HCT116 (cell line): ENCODE results near the gene ART5. TPM values are rescaled to one million over a fixed set of nuclear protein-coding genes. Genes with fewer than 3 reads are reported as not detected.

Source experiments
- ATAC-seq: fragments of 200-7000 bp; cut with Tn5 transposase; 2 replicates; pipeline ENCODE4 v1.9.1; 2020; ENCODE audit warnings: mild to moderate bottlenecking, moderate library complexity
- BruUV-seq: library from RNA; stranded (reverse); fragments of 400-500 nt; replicated peaks from 2 replicates; lab custom pipeline; 2021; lab: Mats Ljungman, UMichigan
- CTCF ChIA-PET: fragments of 300-600 bp; sonication (Branson Sonifier 250); formaldehyde crosslinking; loops from one replicate; lab custom pipeline; 2021; ENCODE audit warnings: antibody characterized with exemption; lab: Charles Lee
- POLR2A ChIA-PET: fragments of 300-600, 350-600 bp; sonication (Branson Sonifier 250); formaldehyde crosslinking; loops from one replicate; lab custom pipeline; 2021; ENCODE audit warnings: antibody characterized with exemption; lab: Charles Lee
- RAD21 ChIA-PET, 2 experiments: fragments of 300-600 bp; sonication (Branson Sonifier 250); formaldehyde crosslinking; loops; one replicate each; lab custom pipeline; 2023; ENCODE audit warnings: low total read pairs in 2 of 2; ENCODE audit not compliant: uncharacterized antibody in 2 of 2, unreplicated experiment in 2 of 2, low non-redundant PET in 1 of 2; lab: Charles Lee
- DNase-seq: peaks from one replicate; pipeline ENCODE4 v3.0.0-alpha.2; 2010; ENCODE audit warnings: low read depth, low spot score
- H2AFZ ChIP-seq: fragments of 200-600 bp; shearing (Covaris generic), sonication (generic); 2 replicates; pipeline ENCODE4 v1.6.1; 2017; ENCODE audit warnings: low read depth, mixed run types, mixed read lengths, antibody characterized with exemption, low read length; ENCODE audit not compliant: poor library complexity, severe bottlenecking
- H3K27ac ChIP-seq: 2 replicates; pipeline ENCODE4 v1.5.1; 2012; ENCODE audit warnings: low read depth, low read length
- H3K27me3 ChIP-seq: fragments of 200-600 bp; sonication (generic); 2 replicates; pipeline ENCODE4 v1.6.1; 2016; ENCODE audit warnings: mixed run types, low read length, mixed read lengths; ENCODE audit not compliant: insufficient read depth
- H3K36me3 ChIP-seq, 2 experiments: fragments of 200-500 bp in 1 of 2; fragments of 200-600 bp in 1 of 2; sonication (Bioruptor generic) in 1 of 2; sonication (generic) in 1 of 2; 2 replicates each; pipeline versions ENCODE4 v1.5.1 to v1.6.1; 2014 to 2016; ENCODE audit warnings: low read length in 2 of 2, inconsistent platforms in 1 of 2, mixed read lengths in 1 of 2, mixed run types in 1 of 2; ENCODE audit not compliant: insufficient read depth in 2 of 2, control insufficient read depth in 1 of 2
- H3K4me1 ChIP-seq, 2 experiments: fragments of 200-600 bp in 1 of 2; sonication (generic) in 1 of 2; 2 replicates each; pipeline versions ENCODE4 v1.5.1 to v1.6.1; 2012 to 2017; ENCODE audit warnings: low read length in 2 of 2, inconsistent platforms in 1 of 2, mild to moderate bottlenecking in 1 of 2, mixed read lengths in 1 of 2, mixed run types in 1 of 2, moderate library complexity in 1 of 2; ENCODE audit not compliant: insufficient read depth in 2 of 2, control insufficient read depth in 1 of 2
- H3K4me2 ChIP-seq: fragments of 200-600 bp; sonication (generic); 2 replicates; pipeline ENCODE4 v1.6.1; 2017; ENCODE audit warnings: mixed run types, low read length, mixed read lengths
- H3K4me3 ChIP-seq, 2 experiments: fragments of 200-600 bp in 1 of 2; sonication (generic) in 1 of 2; replicated peaks in 1 of 2; 2 replicates each; pipeline ENCODE4 v1.5.1; 2011 to 2016; ENCODE audit warnings: low read length in 2 of 2, control low read depth in 1 of 2, low read depth in 1 of 2, mild to moderate bottlenecking in 1 of 2, mixed read lengths in 1 of 2, mixed run types in 1 of 2
- H3K79me2 ChIP-seq: fragments of 200-600 bp; sonication (generic); 2 replicates; pipeline ENCODE4 v1.6.1; 2017; ENCODE audit warnings: mild to moderate bottlenecking, mixed run types, low read length, moderate library complexity, mixed read lengths; ENCODE audit not compliant: insufficient read depth
- H3K9ac ChIP-seq: fragments of 200-600 bp; sonication (generic); 2 replicates; pipeline ENCODE4 v1.6.1; 2016; ENCODE audit warnings: low read length, mixed read lengths
- H3K9me2 ChIP-seq: fragments of 200-600 bp; sonication (generic), shearing (Covaris generic); 2 replicates; pipeline ENCODE4 v1.6.1; 2017; ENCODE audit warnings: mixed run types, mild to moderate bottlenecking, moderate library complexity; ENCODE audit not compliant: insufficient read depth
- H3K9me3 ChIP-seq, 2 experiments: fragments of 200-500 bp in 1 of 2; fragments of 200-600 bp in 1 of 2; sonication (Bioruptor generic) in 1 of 2; sonication (generic) in 1 of 2; 2 replicates each; pipeline ENCODE4 v1.6.1; 2014 to 2017; ENCODE audit warnings: low read length in 2 of 2, mixed read lengths in 2 of 2, inconsistent platforms in 1 of 2, low read depth in 1 of 2, mild to moderate bottlenecking in 1 of 2, mixed run types in 1 of 2, moderate library complexity in 1 of 2; ENCODE audit not compliant: control insufficient read depth in 1 of 2, insufficient read depth in 1 of 2
- H4K20me1 ChIP-seq: fragments of 200-600 bp; sonication (generic), shearing (Covaris generic); 2 replicates; pipeline ENCODE4 v1.6.1; 2017; ENCODE audit warnings: mixed run types, mild to moderate bottlenecking, moderate library complexity; ENCODE audit not compliant: insufficient read depth
- CBX3 ChIP-seq: IDR thresholded peaks from 2 replicates; pipeline ENCODE4 v1.6.1; 2012; ENCODE audit warnings: low read depth
- CEBPB ChIP-seq: IDR thresholded peaks from 2 replicates; pipeline ENCODE4 v1.6.1; 2012; ENCODE audit warnings: low read depth
- CTCF ChIP-seq, 3 experiments: fragments of 200-600 bp in 1 of 3; sonication (generic) in 1 of 3; IDR thresholded peaks in 2 of 3; conservative IDR thresholded peaks in 1 of 3; 2 replicates each; pipeline ENCODE4 v1.5.1; 2012 to 2017; ENCODE audit warnings: low read depth in 2 of 3, low read length in 2 of 3, antibody characterized with exemption in 1 of 3, borderline replicate concordance in 1 of 3, control low read depth in 1 of 3, mild to moderate bottlenecking in 1 of 3, mixed read lengths in 1 of 3, mixed run types in 1 of 3, moderate library complexity in 1 of 3; ENCODE audit not compliant: insufficient read depth in 1 of 3
- ELF1 ChIP-seq: IDR thresholded peaks from 2 replicates; pipeline ENCODE4 v1.6.1; 2012; ENCODE audit warnings: low read depth, borderline replicate concordance
- EZH2 ChIP-seq: fragments of 200-600 bp; sonication (generic); IDR thresholded peaks from 2 replicates; pipeline ENCODE4 v1.6.1; 2017; ENCODE audit warnings: antibody characterized with exemption, mixed run types
- EZH2phosphoT487 ChIP-seq: fragments of 200-600 bp; IDR thresholded peaks from 2 replicates; pipeline ENCODE4 v1.6.1; 2018; ENCODE audit warnings: antibody characterized with exemption, borderline replicate concordance
- FOSL1 ChIP-seq: IDR thresholded peaks from 2 replicates; pipeline ENCODE4 v1.6.1; 2012; ENCODE audit warnings: low read depth
- JUND ChIP-seq: IDR thresholded peaks from 2 replicates; pipeline ENCODE4 v1.6.1; 2012
- POLR2A ChIP-seq: IDR thresholded peaks from 2 replicates; pipeline ENCODE4 v1.7.0; 2011; ENCODE audit warnings: borderline replicate concordance; ENCODE audit not compliant: insufficient read depth, insufficient read length; ENCODE audit errors: extremely low read depth
- POLR2AphosphoS5 ChIP-seq: IDR thresholded peaks from 2 replicates; pipeline ENCODE4 v1.6.1; 2011; ENCODE audit warnings: mild to moderate bottlenecking, low read depth, low read length, moderate library complexity
- TCF7L2 ChIP-seq: IDR thresholded peaks from 2 replicates; pipeline ENCODE4 v1.7.0; 2011; ENCODE audit warnings: borderline replicate concordance, inconsistent platforms; ENCODE audit not compliant: insufficient read depth, insufficient read length; ENCODE audit errors: extremely low read depth
- YY1 ChIP-seq: IDR thresholded peaks from 2 replicates; pipeline ENCODE4 v1.6.1; 2011; ENCODE audit warnings: low read length, low read depth, moderate library complexity, mild to moderate bottlenecking; ENCODE audit not compliant: insufficient replicate concordance; ENCODE audit errors: extremely low read depth
- ZBTB33 ChIP-seq: IDR thresholded peaks from 2 replicates; pipeline ENCODE4 v1.6.1; 2011; ENCODE audit warnings: mild to moderate bottlenecking, low read length, moderate library complexity; ENCODE audit not compliant: insufficient replicate concordance; ENCODE audit errors: extremely low read depth
- intact Hi-C: fragments of 100-400 bp; cut with micrococcal nuclease; formaldehyde crosslinking; loops from 2 replicates; pipeline ENCODE4 v1.10.0; 2022
- total RNA-seq: library from RNA; stranded (reverse); gene quantifications from one replicate; pipeline ENCODE4 v1.2.1, GENCODE V29; 2021; ENCODE audit not compliant: unreplicated experiment

ART5 gene
- total RNA-seq, 1 experiment from 2014 or later = 5.6 TPM

- H3K36me3 ChIP-seq = no peaks in the 10 kb centered on the region
- ChIA-PET POLR2A (no interaction called here), CTCF (interaction anchor here (0.7 to 1.5 kb wide), 2 partner anchors 137 to 198 kb away, joined by 3 to 6 read pairs; partner anchors contain the start of gene PGAP2), RAD21 (no interaction called here)
- H3K9ac ChIP-seq = no peak overlapping the region
- no peak overlapping the region for H3K27ac ChIP-seq
- intact Hi-C loops = no loop called here
- no peaks in the 10 kb centered on the region for H4K20me1 ChIP-seq
- H3K9me2 ChIP-seq = no peaks in the 10 kb centered on the region
- no peak overlapping the region for H3K4me2 ChIP-seq
- no peak overlapping the region for H3K4me3 ChIP-seq
- BruUV-seq = no TSS peak
- DNase-seq (no peak), ATAC-seq (no peak)
- peaks cover 0 to 1% of the 10 kb centered on the region in 2 experiments; a peak in 1 of 4 replicates for H3K4me1 ChIP-seq
- no peaks in the 10 kb centered on the region for H3K27me3 ChIP-seq
- H2AFZ ChIP-seq = no peak overlapping the region
- H3K9me3 ChIP-seq = 0 out of 4 replicates have a peak, but pooled peaks cover 0 to 3% of the 10 kb centered on the region in 2 experiments
- no peaks in the 10 kb centered on the region for H3K79me2 ChIP-seq
- TF ChIP-seq CTCF (IDR thresholded peaks at IDR 0.05 in 2 of 3, conservative IDR thresholded peaks at IDR 0.05 in 1 of 3; ENCODE audit: borderline replicate concordance in 1 of 3, insufficient read depth in 1 of 3, low read depth in 2 of 3, low read length in 2 of 3) (no peak), CBX3 (no peak), FOSL1 (no peak), YY1 (no peak), TCF7L2 (no peak), CEBPB (no peak), POLR2AphosphoS5 (no peak), ELF1 (no peak), ZBTB33 (no peak), POLR2A (no peak), EZH2 (no peak), EZH2phosphoT487 (no peak), JUND (no peak)
Observed at GRCh38 chr11:3610846-3611245, 30.9 kb downstream of the ART5 start.
